Activated CD4-positive, alpha-beta memory T cell treated with anti-CD3 and anti-CD28 coated beads for 36 hours (primary cell): ENCODE results near the gene PAK5. TPM values are rescaled to one million over a fixed set of nuclear protein-coding genes. Genes with fewer than 3 reads are reported as not detected.

Experiments
- CTCF ChIA-PET: fragments of 350-600 bp; sonication (Branson Sonifier 250); formaldehyde crosslinking; loops from one replicate; lab custom pipeline; 2021; ENCODE audit warnings: antibody characterized with exemption, inconsistent platforms; lab: Charles Lee
- POLR2A ChIA-PET: fragments of 350-600 bp; sonication (Branson Sonifier 250); formaldehyde crosslinking; loops from one replicate; lab custom pipeline; 2021; ENCODE audit warnings: antibody characterized with exemption; lab: Charles Lee
- DNase-seq: peaks from one replicate; pipeline ENCODE4 v3.0.0-alpha.2; 2020
- H3K27ac Mint-ChIP-seq: one replicate; pipeline ENCODE4 v1.8.0; 2021; ENCODE audit warnings: mixed read lengths
- H3K27me3 Mint-ChIP-seq: one replicate; pipeline ENCODE4 v1.8.0; 2021; ENCODE audit warnings: mixed read lengths
- H3K36me3 Mint-ChIP-seq: one replicate; pipeline ENCODE4 v1.8.0; 2021; ENCODE audit warnings: mixed read lengths
- H3K4me1 Mint-ChIP-seq: one replicate; pipeline ENCODE4 v1.8.0; 2021; ENCODE audit warnings: low read depth, mixed read lengths
- H3K4me3 Mint-ChIP-seq: one replicate; pipeline ENCODE4 v1.8.0; 2021; ENCODE audit warnings: mild to moderate bottlenecking, mixed read lengths
- H3K9me3 Mint-ChIP-seq: one replicate; pipeline ENCODE4 v1.8.0; 2021; ENCODE audit warnings: mixed read lengths
- intact Hi-C: fragments of 100-400 bp; cut with micrococcal nuclease; formaldehyde crosslinking; loops from one replicate; pipeline ENCODE4 v1.15.1; 2023
- total RNA-seq, 2 experiments: library from RNA; stranded (reverse); gene quantifications; one replicate each; pipeline ENCODE4 v1.2.3, GENCODE V29; 2021

PAK5 gene
- total RNA-seq, 2 experiments from 2014 or later = not detected

- POLR2A ChIA-PET = no interaction called here
- no peak overlapping the region for H3K4me3 Mint-ChIP-seq
- no peaks in the 10 kb centered on the region for H3K27me3 Mint-ChIP-seq
- CTCF ChIA-PET = no interaction called here
- H3K9me3 Mint-ChIP-seq = no peaks in the 10 kb centered on the region
- intact Hi-C loops = no loop called here
- no peaks in the 10 kb centered on the region for H3K4me1 Mint-ChIP-seq
- no peaks in the 10 kb centered on the region for H3K36me3 Mint-ChIP-seq
- DNase-seq = no peak
- no peak overlapping the region for H3K27ac Mint-ChIP-seq
Observed at GRCh38 chr20:9831032-9831431, 7.8 kb downstream of the PAK5 start.

GRCh38 chr20:9829835-9830234, 9.0 kb downstream of the PAK5 start:
- no peaks in the 10 kb centered on the region for H3K36me3 Mint-ChIP-seq
- H3K27ac Mint-ChIP-seq = no peak overlapping the region
- no peaks in the 10 kb centered on the region for H3K4me1 Mint-ChIP-seq
- no peaks in the 10 kb centered on the region for H3K9me3 Mint-ChIP-seq
- DNase-seq = no peak
- no peak overlapping the region for H3K4me3 Mint-ChIP-seq
- CTCF ChIA-PET = no interaction called here
- POLR2A ChIA-PET = no interaction called here
- H3K27me3 Mint-ChIP-seq = no peaks in the 10 kb centered on the region
- intact Hi-C loops = no loop called here

- intact Hi-C loops = no loop called here
- Mint-ChIP-seq H3K9me3 (no peaks in the 10 kb centered on the region), H3K27ac (no peak overlapping the region), H3K36me3 (no peaks in the 10 kb centered on the region), H3K4me1 (no peaks in the 10 kb centered on the region), H3K4me3 (no peak overlapping the region), H3K27me3 (no peaks in the 10 kb centered on the region)
- CTCF ChIA-PET = no interaction called here
- POLR2A ChIA-PET = no interaction called here
- no peak for DNase-seq
Observed at GRCh38 chr20:9817654-9818053, 21.2 kb downstream of the PAK5 start.

- Mint-ChIP-seq H3K36me3 (no peaks in the 10 kb centered on the region), H3K27me3 (no peaks in the 10 kb centered on the region), H3K4me3 (no peak overlapping the region), H3K9me3 (no peaks in the 10 kb centered on the region), H3K4me1 (no peaks in the 10 kb centered on the region), H3K27ac (no peak overlapping the region)
- ChIA-PET POLR2A (no interaction called here), CTCF (no interaction called here)
- intact Hi-C loops = no loop called here
- DNase-seq = no peak
Observed at GRCh38 chr20:9815632-9816031, 23.2 kb downstream of the PAK5 start.

- Mint-ChIP-seq H3K4me1 (no peaks in the 10 kb centered on the region), H3K9me3 (no peaks in the 10 kb centered on the region), H3K36me3 (no peaks in the 10 kb centered on the region), H3K27me3 (no peaks in the 10 kb centered on the region), H3K27ac (no peak overlapping the region), H3K4me3 (no peak overlapping the region)
- POLR2A ChIA-PET = no interaction called here
- DNase-seq = no peak
- intact Hi-C loops = no loop called here
- CTCF ChIA-PET = no interaction called here
Observed at GRCh38 chr20:9810738-9811137, 28.1 kb downstream of the PAK5 start.

GRCh38 chr20:9809271-9809670, 29.6 kb downstream of the PAK5 start:
- Mint-ChIP-seq H3K27ac (no peak overlapping the region), H3K27me3 (no peaks in the 10 kb centered on the region), H3K4me3 (no peak overlapping the region), H3K9me3 (peaks cover under 1% of the 10 kb centered on the region), H3K36me3 (no peaks in the 10 kb centered on the region), H3K4me1 (no peaks in the 10 kb centered on the region)
- no peak for DNase-seq
- POLR2A ChIA-PET = no interaction called here
- CTCF ChIA-PET = no interaction called here
- intact Hi-C loops = no loop called here

GRCh38 chr20:9808166-9808565, 30.7 kb downstream of the PAK5 start:
- H3K9me3 Mint-ChIP-seq = peaks cover 4% of the 10 kb centered on the region
- H3K4me3 Mint-ChIP-seq = no peak overlapping the region
- no peaks in the 10 kb centered on the region for H3K36me3 Mint-ChIP-seq
- H3K27me3 Mint-ChIP-seq = no peaks in the 10 kb centered on the region
- CTCF ChIA-PET = no interaction called here
- no peak for DNase-seq
- intact Hi-C loops = no loop called here
- no peak overlapping the region for H3K27ac Mint-ChIP-seq
- H3K4me1 Mint-ChIP-seq = no peaks in the 10 kb centered on the region
- POLR2A ChIA-PET = no interaction called here

GRCh38 chr20:9807136-9807535, 31.7 kb downstream of the PAK5 start:
- intact Hi-C loops = no loop called here
- no peaks in the 10 kb centered on the region for H3K4me1 Mint-ChIP-seq
- CTCF ChIA-PET = no interaction called here
- DNase-seq = no peak
- H3K36me3 Mint-ChIP-seq = no peaks in the 10 kb centered on the region
- no peak overlapping the region for H3K4me3 Mint-ChIP-seq
- no peaks in the 10 kb centered on the region for H3K27me3 Mint-ChIP-seq
- POLR2A ChIA-PET = no interaction called here
- no peak overlapping the region for H3K27ac Mint-ChIP-seq
- peaks cover 4% of the 10 kb centered on the region for H3K9me3 Mint-ChIP-seq

GRCh38 chr20:9800421-9800820, 38.5 kb downstream of the PAK5 start:
- Mint-ChIP-seq H3K4me3 (no peak overlapping the region), H3K9me3 (peaks cover 6% of the 10 kb centered on the region), H3K27ac (no peak overlapping the region), H3K27me3 (no peaks in the 10 kb centered on the region), H3K36me3 (no peaks in the 10 kb centered on the region), H3K4me1 (no peaks in the 10 kb centered on the region)
- intact Hi-C loops = no loop called here
- DNase-seq = no peak
- POLR2A ChIA-PET = no interaction called here
- CTCF ChIA-PET = no interaction called here

GRCh38 chr20:9794831-9795230, 44.0 kb downstream of the PAK5 start:
- Mint-ChIP-seq H3K27ac (no peak overlapping the region), H3K4me1 (no peaks in the 10 kb centered on the region), H3K36me3 (no peaks in the 10 kb centered on the region), H3K4me3 (no peak overlapping the region), H3K9me3 (peaks cover 2% of the 10 kb centered on the region), H3K27me3 (no peaks in the 10 kb centered on the region)
- ChIA-PET CTCF (no interaction called here), POLR2A (no interaction called here)
- intact Hi-C loops = no loop called here
- no peak for DNase-seq

GRCh38 chr20:9792674-9793073, 46.2 kb downstream of the PAK5 start:
- intact Hi-C loops = no loop called here
- Mint-ChIP-seq H3K4me1 (no peaks in the 10 kb centered on the region), H3K4me3 (no peak overlapping the region), H3K36me3 (no peaks in the 10 kb centered on the region), H3K27ac (no peak overlapping the region), H3K9me3 (peaks cover 2% of the 10 kb centered on the region), H3K27me3 (no peaks in the 10 kb centered on the region)
- DNase-seq = no peak
- POLR2A ChIA-PET = no interaction called here
- CTCF ChIA-PET = no interaction called here

- H3K4me1 Mint-ChIP-seq = no peaks in the 10 kb centered on the region
- intact Hi-C loops = no loop called here
- CTCF ChIA-PET = interaction anchor here (1.1 kb wide), 1 partner anchor 10 kb away, joined by 3 read pairs; no protein-coding TSS in a partner anchor
- H3K27me3 Mint-ChIP-seq = no peaks in the 10 kb centered on the region
- no peak overlapping the region for H3K27ac Mint-ChIP-seq
- H3K4me3 Mint-ChIP-seq = no peak overlapping the region
- no peak for DNase-seq
- H3K9me3 Mint-ChIP-seq = no peaks in the 10 kb centered on the region
- POLR2A ChIA-PET = no interaction called here
- H3K36me3 Mint-ChIP-seq = no peaks in the 10 kb centered on the region
Observed at GRCh38 chr20:9789131-9789530, 49.7 kb downstream of the PAK5 start.

- no peaks in the 10 kb centered on the region for H3K27me3 Mint-ChIP-seq
- H3K36me3 Mint-ChIP-seq = no peaks in the 10 kb centered on the region
- H3K4me3 Mint-ChIP-seq = no peak overlapping the region
- DNase-seq = no peak
- H3K4me1 Mint-ChIP-seq = no peaks in the 10 kb centered on the region
- ChIA-PET POLR2A (no interaction called here), CTCF (no interaction called here)
- intact Hi-C loops = no loop called here
- no peak overlapping the region for H3K27ac Mint-ChIP-seq
- peaks cover 3% of the 10 kb centered on the region for H3K9me3 Mint-ChIP-seq
Observed at GRCh38 chr20:9775176-9775575, 63.7 kb downstream of the PAK5 start.

GRCh38 chr20:9769954-9770353, 68.9 kb downstream of the PAK5 start:
- Mint-ChIP-seq H3K4me1 (no peaks in the 10 kb centered on the region), H3K27me3 (no peaks in the 10 kb centered on the region), H3K4me3 (no peak overlapping the region), H3K9me3 (peaks cover 3% of the 10 kb centered on the region), H3K27ac (no peak overlapping the region), H3K36me3 (no peaks in the 10 kb centered on the region)
- intact Hi-C loops = no loop called here
- ChIA-PET POLR2A (no interaction called here), CTCF (no interaction called here)
- DNase-seq = no peak
